ENCODE data around the gene FES. TPM values are rescaled to one million over a fixed set of nuclear protein-coding genes. Genes with fewer than 3 reads are reported as not detected.
A peak's percentile ranks its signal among the peaks of the same experiment; 100 is the strongest.
"Not testable (repeated sequence)": the region's sequence is repeated elsewhere in the genome, so short reads cannot be mapped to it uniquely, and the experiment has no call there.

FES gene
- total RNA-seq, 2 experiments from 2014 or later = 12.2 to 15.6 TPM

GRCh38 chr15:90902840-90903732 is 18.8 kb downstream of the FES start, which contains the start of gene MAN2A2:
MAN2A2 (plus strand) TSS chr15:90903302; CDS start chr15:90904208, 906 bp downstream.
- peak within 1 kb of the TSS; percentile 88 for H3K27ac Mint-ChIP-seq
- ATAC-seq = peak; percentile 65
- intact Hi-C loops (cut with DNase I, micrococcal nuclease) = loop anchor here (1.0 to 5.0 kb wide), 10 partner anchors 27 to 368 kb away; partner anchors contain the start of genes BLM (in 1 of the 2), HDDC3 (in 1 of the 2), RCCD1 (in 1 of the 2) and VPS33B (in 1 of the 2)
- CTCF ChIA-PET = interaction anchor here (0.6 to 8.6 kb wide), 19 partner anchors 9 to 637 kb away, joined by 3 to 164 read pairs (median 3); partner anchors contain the start of genes HDDC3, NGRN, PRC1 and UNC45A
- peaks cover 16% of the 10 kb centered on the region for H3K4me1 Mint-ChIP-seq
- POLR2A ChIA-PET = interaction anchor here (0.6 to 2.4 kb wide), 7 partner anchors 16 to 186 kb away, joined by 3 to 15 read pairs (median 9); partner anchors contain the start of genes BLM, HDDC3 and UNC45A
- no peaks in the 10 kb centered on the region for H3K9me3 Mint-ChIP-seq (ENCODE audit: low read depth)
- DNase-seq = peak; percentile 91
- H3K36me3 Mint-ChIP-seq (ENCODE audit: low read depth) = peaks cover 25% of the 10 kb centered on the region
- H3K27me3 Mint-ChIP-seq = no peaks in the 10 kb centered on the region
- peak within 1 kb of the TSS; percentile 81 for H3K4me3 Mint-ChIP-seq

GRCh38 chr15:90903733-90904536 is 19.6 kb downstream of the FES start:
- Mint-ChIP-seq H3K4me3 (peak overlapping the region; percentile 74), H3K9me3 (ENCODE audit: low read depth) (no peaks in the 10 kb centered on the region), H3K36me3 (ENCODE audit: low read depth) (peaks cover 28% of the 10 kb centered on the region), H3K4me1 (peaks cover 16% of the 10 kb centered on the region), H3K27ac (peak overlapping the region; percentile 51), H3K27me3 (no peaks in the 10 kb centered on the region)
- intact Hi-C loops (cut with DNase I, micrococcal nuclease) = loop anchor here (1.0 to 5.0 kb wide), 5 partner anchors 26 to 367 kb away; partner anchors contain the start of genes BLM (in 1 of the 2) and HDDC3 (in 1 of the 2)
- no peak for ATAC-seq
- peak; percentile 42 for DNase-seq
- CTCF ChIA-PET = interaction anchor here (0.6 to 8.6 kb wide), 7 partner anchors 10 to 256 kb away, joined by 3 to 164 read pairs (median 4); partner anchors contain the start of genes HDDC3 and UNC45A
- POLR2A ChIA-PET = interaction anchor here (0.7 to 2.4 kb wide), 7 partner anchors 15 to 187 kb away, joined by 3 to 15 read pairs (median 9); partner anchors contain the start of genes BLM, HDDC3 and UNC45A

- Mint-ChIP-seq H3K27me3 (no peaks in the 10 kb centered on the region), H3K4me1 (peaks cover 16% of the 10 kb centered on the region)
- CTCF ChIA-PET = interaction anchor here (0.6 to 8.6 kb wide), 4 partner anchors 8 to 28 kb away, joined by 3 to 164 read pairs (median 3); partner anchors contain the start of genes HDDC3 and UNC45A
Measured at GRCh38 chr15:90904746-90905145, 20.4 kb downstream of the FES start.

GRCh38 chr15:90905306-90906180 is 21.2 kb downstream of the FES start:
- ChIA-PET CTCF (interaction anchor here (0.6 to 8.6 kb wide), 6 partner anchors 9 to 80 kb away, joined by 3 to 164 read pairs (median 3); partner anchors contain the start of genes HDDC3 and UNC45A), POLR2A (interaction anchor here (0.5 kb wide), 1 partner anchor 1659 kb away, joined by 3 read pairs; no protein-coding TSS in a partner anchor)
- H3K36me3 Mint-ChIP-seq (ENCODE audit: low read depth) = peaks cover 38% of the 10 kb centered on the region
- no peaks in the 10 kb centered on the region for H3K9me3 Mint-ChIP-seq (ENCODE audit: low read depth)
- H3K27ac Mint-ChIP-seq = no peak overlapping the region
- ATAC-seq (no peak), DNase-seq (no peak)
- intact Hi-C loops (cut with DNase I, micrococcal nuclease) = no loop called here
- H3K27me3 Mint-ChIP-seq = no peaks in the 10 kb centered on the region
- H3K4me1 Mint-ChIP-seq = peaks cover 16% of the 10 kb centered on the region
- H3K4me3 Mint-ChIP-seq = no peak overlapping the region

More at GRCh38 chr15:90904746-90905145, 20.4 kb downstream of the FES start:
- peaks cover 34% of the 10 kb centered on the region for H3K36me3 Mint-ChIP-seq (ENCODE audit: low read depth)
- DNase-seq (no peak), ATAC-seq (no peak)
- intact Hi-C loops (cut with DNase I, micrococcal nuclease) = loop anchor here in 1 of 2 experiments (5.0 kb wide), 1 partner anchor 257 kb away; no protein-coding TSS in a partner anchor
- POLR2A ChIA-PET = interaction anchor here (0.6 kb wide), 2 partner anchors 11 to 28 kb away, joined by 3 read pairs; partner anchors contain the start of gene HDDC3
- H3K4me3 Mint-ChIP-seq = no peak overlapping the region
- H3K9me3 Mint-ChIP-seq (ENCODE audit: low read depth) = no peaks in the 10 kb centered on the region
- H3K27ac Mint-ChIP-seq = no peak overlapping the region

- DNase-seq = no peak
- CTCF ChIA-PET = interaction anchor here (0.7 to 8.6 kb wide), 3 partner anchors 16 to 80 kb away, joined by 3 to 164 read pairs (median 3); partner anchors contain the start of genes HDDC3 and UNC45A
- Mint-ChIP-seq H3K36me3 (ENCODE audit: low read depth) (peaks cover 42% of the 10 kb centered on the region), H3K27me3 (no peaks in the 10 kb centered on the region), H3K4me1 (peaks cover 14% of the 10 kb centered on the region), H3K27ac (no peak overlapping the region), H3K9me3 (ENCODE audit: low read depth) (no peaks in the 10 kb centered on the region), H3K4me3 (no peak overlapping the region)
- no peak for ATAC-seq
- intact Hi-C loops (cut with DNase I, micrococcal nuclease) = no loop called here
- POLR2A ChIA-PET = interaction anchor here (0.5 kb wide), 1 partner anchor 1660 kb away, joined by 3 read pairs; no protein-coding TSS in a partner anchor
Measured at GRCh38 chr15:90906181-90906849, 22.0 kb downstream of the FES start.

- DNase-seq (no peak), ATAC-seq (no peak)
- Mint-ChIP-seq H3K4me1 (peaks cover 7% of the 10 kb centered on the region), H3K27ac (no peak overlapping the region), H3K4me3 (no peak overlapping the region), H3K36me3 (ENCODE audit: low read depth) (peaks cover 48% of the 10 kb centered on the region), H3K9me3 (ENCODE audit: low read depth) (no peaks in the 10 kb centered on the region), H3K27me3 (no peaks in the 10 kb centered on the region)
- CTCF ChIA-PET = interaction anchor here (8.6 kb wide), 1 partner anchor 25 kb away, joined by 164 read pairs; the partner anchor contains the start of genes HDDC3 and UNC45A
- POLR2A ChIA-PET = no interaction called here
- intact Hi-C loops (cut with DNase I, micrococcal nuclease) = no loop called here
Measured at GRCh38 chr15:90907051-90907660, 22.9 kb downstream of the FES start.

- H3K36me3 Mint-ChIP-seq (ENCODE audit: low read depth) = peaks cover 52% of the 10 kb centered on the region
- peaks cover 7% of the 10 kb centered on the region for H3K4me1 Mint-ChIP-seq
- no peaks in the 10 kb centered on the region for H3K9me3 Mint-ChIP-seq (ENCODE audit: low read depth)
- ATAC-seq (no peak), DNase-seq (no peak)
- H3K27me3 Mint-ChIP-seq = no peaks in the 10 kb centered on the region
- intact Hi-C loops (cut with DNase I, micrococcal nuclease) = no loop called here
- H3K27ac Mint-ChIP-seq = no peak overlapping the region
- ChIA-PET CTCF (interaction anchor here (0.6 to 0.7 kb wide), 2 partner anchors 11 to 1119 kb away, joined by 3 read pairs; no protein-coding TSS in a partner anchor), POLR2A (no interaction called here)
- no peak overlapping the region for H3K4me3 Mint-ChIP-seq
Measured at GRCh38 chr15:90907838-90908507, 23.7 kb downstream of the FES start.

- H3K27me3 Mint-ChIP-seq; POLR2A ChIA-PET; intact Hi-C loops (cut with DNase I, micrococcal nuclease); H3K4me3 Mint-ChIP-seq; ATAC-seq; H3K4me1 Mint-ChIP-seq; CTCF ChIA-PET; H3K9me3 Mint-ChIP-seq (ENCODE audit: low read depth); H3K27ac Mint-ChIP-seq; DNase-seq: not testable (repeated sequence)
- H3K36me3 Mint-ChIP-seq (ENCODE audit: low read depth) = peaks cover 65% of the 10 kb centered on the region
Measured at GRCh38 chr15:90909449-90909848, 25.1 kb downstream of the FES start.

- Mint-ChIP-seq H3K27ac (no peak overlapping the region), H3K36me3 (ENCODE audit: low read depth) (peaks cover 66% of the 10 kb centered on the region), H3K4me1 (no peaks in the 10 kb centered on the region), H3K4me3 (no peak overlapping the region), H3K27me3 (no peaks in the 10 kb centered on the region), H3K9me3 (ENCODE audit: low read depth) (no peaks in the 10 kb centered on the region)
- DNase-seq (no peak), ATAC-seq (no peak)
- POLR2A ChIA-PET = no interaction called here
- intact Hi-C loops (cut with DNase I, micrococcal nuclease) = no loop called here
- CTCF ChIA-PET = interaction anchor here (0.9 kb wide), 1 partner anchor 22 kb away, joined by 3 read pairs; the partner anchor contains the start of gene HDDC3
Measured at GRCh38 chr15:90909976-90910375, 25.7 kb downstream of the FES start.
